Ovary (tissue), 3 donors: ENCODE data around the gene LAPTM5.

Experiments
- CTCF ChIP-seq, 3 donors: fragments of 450-650 bp in 2 of 3; fragments of 200-600 bp in 1 of 3; IDR thresholded peaks; one replicate each; pipeline versions ENCODE4 v1.5.1 to v1.8.0; 2016 to 2022; ENCODE audit warnings: antibody characterized with exemption in 3 of 3, mild to moderate bottlenecking in 1 of 3
- EP300 ChIP-seq: sonication (generic); formaldehyde crosslinking; IDR thresholded peaks from one replicate; pipeline ENCODE4 v1.6.1; 2017; ENCODE audit warnings: antibody characterized with exemption
- POLR2A ChIP-seq: fragments of 450-650 bp; IDR thresholded peaks from one replicate; pipeline ENCODE4 v1.6.1; 2017; ENCODE audit warnings: antibody characterized with exemption, mild to moderate bottlenecking, moderate library complexity
- donor health status: DM: no; HTN: no; CAD: no.

- TF ChIP-seq CTCF (IDR thresholded peaks at IDR 0.05) (no peak), POLR2A (no peak), EP300 (no peak)
These were observed 27.7 kb downstream of the LAPTM5 start for GRCh38 chr1:30729901-30730300.
